Measurements from ENCODE around the gene GYPA.

DNA sequence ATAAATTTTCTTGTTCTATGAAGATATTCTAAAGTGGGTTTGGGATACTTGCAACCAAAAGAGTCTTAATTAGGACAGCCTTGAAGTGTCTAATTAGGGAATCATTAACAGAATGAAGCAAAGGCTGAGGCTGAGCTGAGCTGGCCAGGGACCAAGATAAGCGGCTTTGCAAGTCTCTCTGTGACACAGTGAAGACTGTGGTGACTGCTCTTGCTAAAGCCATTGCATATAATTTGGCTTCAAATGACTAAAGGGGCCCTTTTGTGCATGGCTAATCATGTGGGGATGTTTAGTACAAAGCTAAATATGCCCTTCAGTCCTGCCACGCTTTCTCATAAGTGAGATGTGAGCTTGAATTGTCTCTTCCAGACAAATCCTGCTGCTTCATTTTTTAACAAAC, 31.2 kb upstream of the GYPA start:
- no peak for TF ChIP-seq CTCF (IDR thresholded peaks at IDR 0.05; ENCODE audit: insufficient read depth, low read length)
- TF ChIP-seq GABPA (IDR thresholded peaks at IDR 0.05; ENCODE audit: low read depth) = no peak
- TF ChIP-seq POLR2AphosphoS5 (IDR thresholded peaks at IDR 0.05; ENCODE audit: low read depth) = no peak
- TF ChIP-seq REST (IDR thresholded peaks at IDR 0.05; ENCODE audit: insufficient replicate concordance, low read depth) = no peak
